Stimulated activated CD4-positive, alpha-beta T cell treated with anti-CD3 and anti-CD28 coated beads, Interleukin-12 subunit alpha, Interleukin-12 subunit beta, amount 100 ng/mL, for 4 hours (primary cell): Measurements from ENCODE around the gene OGG1.
A peak's percentile ranks its signal among the peaks of the same experiment; 100 is the strongest.

Source experiments
- DNase-seq: peaks from one replicate; pipeline ENCODE4 v3.0.0-alpha.2; 2020

OGG1 gene

GRCh38 chr3:9786825-9787669 is 37.3 kb downstream of the OGG1 start:
- no peak for DNase-seq

- no peak for DNase-seq
Observed at GRCh38 chr3:9787714-9788113, 38.0 kb downstream of the OGG1 start.

DNA sequence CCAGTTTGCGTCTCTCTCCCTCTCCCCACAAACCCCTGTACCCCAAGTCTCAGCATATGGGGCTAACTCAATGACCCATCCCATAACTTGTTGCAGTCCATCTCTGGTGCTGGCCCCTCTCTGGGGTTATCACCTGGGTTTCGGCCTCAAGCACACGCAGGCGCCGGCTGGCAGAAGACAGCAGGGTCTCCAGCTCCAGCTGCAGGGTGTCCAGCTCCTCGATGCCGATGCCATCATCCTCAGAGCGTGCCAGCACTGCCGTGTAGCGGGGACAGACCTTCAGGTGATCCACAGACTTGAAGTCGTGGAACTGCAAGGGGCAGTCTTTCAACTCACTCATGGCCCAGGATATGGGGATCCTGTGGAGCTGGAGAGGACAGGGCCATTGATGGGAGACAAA is 41.4 kb downstream of the OGG1 start:
- DNase-seq: no peak

GRCh38 chr3:9791790-9792404 is 42.1 kb downstream of the OGG1 start:
- no peak for DNase-seq

DNA sequence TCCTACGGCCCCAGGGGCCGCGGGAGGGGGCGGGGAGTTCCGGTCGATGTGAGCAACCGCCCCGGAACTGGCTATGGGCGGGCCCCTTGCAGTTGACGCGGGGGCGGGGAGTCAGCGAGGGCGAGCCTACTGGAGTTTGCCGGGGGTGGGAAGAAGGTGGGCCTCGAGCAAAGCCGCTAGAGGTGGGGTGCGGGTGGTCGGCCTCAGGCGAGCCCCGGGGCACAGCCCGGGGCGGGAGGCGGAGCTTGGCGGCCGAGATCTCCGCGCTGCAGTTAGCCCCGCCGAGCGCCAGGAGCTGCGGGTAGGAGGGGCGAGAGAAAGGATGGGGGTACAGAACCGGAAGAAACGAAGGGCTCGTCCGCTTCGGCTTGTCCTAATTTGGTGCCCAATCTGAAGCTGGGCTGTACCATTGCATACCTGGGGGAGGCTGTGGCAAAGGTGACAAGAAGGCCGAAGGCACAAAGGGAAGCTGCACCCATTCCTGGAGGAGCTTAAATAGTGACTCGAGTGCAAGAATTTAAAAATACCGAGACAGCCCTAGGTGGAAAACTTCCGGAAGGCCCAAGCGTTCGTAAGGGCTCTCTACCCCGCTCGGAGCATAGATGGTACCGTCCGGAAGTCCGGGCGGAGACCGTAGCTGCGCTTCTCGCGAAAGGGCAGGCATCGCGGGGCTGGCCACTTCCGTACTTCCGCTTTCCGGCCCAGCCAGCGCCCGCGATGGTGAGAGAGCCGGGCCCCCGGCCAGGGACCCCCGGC is 42.8 kb downstream of the OGG1 start, which contains the start of the genes ARPC4 and TADA3:
TSS of gene ARPC4 (plus strand) at position 678 of the 756 bp plus-strand sequence. CDS start at position 718, 40 bp downstream.
TSS of gene TADA3 (minus strand) at position 69 of the 756 bp plus-strand sequence. CDS start 1,007 bp downstream, outside the sequence.
- DNase-seq: peak; percentile 87

GRCh38 chr3:9793161-9793781 is 43.5 kb downstream of the OGG1 start:
- no peak for DNase-seq

GRCh38 chr3:9794400-9794799 is 44.6 kb downstream of the OGG1 start:
- DNase-seq: no peak

DNA sequence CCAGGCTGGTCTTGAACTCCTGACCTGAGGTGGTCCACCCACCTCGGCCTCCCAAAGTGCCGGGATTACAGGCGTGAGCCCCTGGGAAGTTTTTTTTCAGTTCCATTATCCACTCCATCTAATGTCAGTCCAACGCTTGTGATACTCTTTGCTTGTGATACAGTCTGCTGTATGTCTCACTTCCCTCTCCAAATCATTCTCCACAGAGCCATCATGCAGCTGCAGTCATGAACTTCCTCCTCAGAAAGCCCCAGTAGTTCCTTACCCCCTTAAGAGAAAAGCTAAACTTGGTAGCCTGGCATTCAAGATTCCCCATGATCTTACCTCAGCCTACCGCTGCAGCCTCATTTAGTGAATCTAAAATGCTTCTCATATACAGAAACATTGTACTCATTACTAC is 45.5 kb downstream of the OGG1 start:
- no peak for DNase-seq

- DNase-seq: no peak
Observed at GRCh38 chr3:9797196-9797945, 47.6 kb downstream of the OGG1 start.

DNA sequence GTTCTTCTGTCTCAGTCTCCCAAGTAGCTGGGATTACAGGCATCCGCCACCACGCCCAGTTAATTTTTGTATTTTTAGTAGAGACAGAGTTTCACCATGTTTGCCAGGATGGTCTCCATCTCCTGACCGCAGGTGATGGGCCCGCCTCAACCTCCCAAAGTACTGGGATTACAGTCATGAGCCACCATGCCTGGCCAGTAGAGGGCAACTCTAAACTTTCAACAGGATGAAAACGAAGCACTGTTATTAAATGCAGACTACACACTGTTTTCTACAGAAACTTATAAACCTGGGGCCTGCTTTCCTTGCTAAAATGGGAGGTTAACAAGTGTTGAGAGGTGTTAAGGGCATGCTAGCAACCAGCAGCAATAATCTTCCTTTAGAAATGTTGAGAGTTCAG is 50.8 kb downstream of the OGG1 start:
- DNase-seq: no peak

DNA sequence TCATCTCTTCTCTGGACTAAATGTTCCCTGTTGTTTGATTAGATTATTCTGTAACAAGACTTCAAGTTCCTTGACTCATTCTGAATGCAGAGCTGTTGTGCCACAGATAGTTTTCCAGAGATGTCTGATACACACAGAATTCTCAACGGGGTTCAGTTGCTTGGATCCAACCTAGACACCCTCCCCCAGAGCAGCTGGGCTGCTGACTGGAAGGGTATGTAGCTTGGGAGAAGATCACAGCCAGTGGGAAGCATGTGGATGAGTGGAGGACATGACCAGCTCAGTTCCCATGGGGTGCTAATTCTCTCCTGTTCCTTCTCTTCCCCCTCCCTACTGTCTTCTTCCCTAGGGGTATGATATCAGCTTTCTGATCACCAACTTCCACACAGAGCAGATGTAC is 53.7 kb downstream of the OGG1 start:
- no peak for DNase-seq

DNA sequence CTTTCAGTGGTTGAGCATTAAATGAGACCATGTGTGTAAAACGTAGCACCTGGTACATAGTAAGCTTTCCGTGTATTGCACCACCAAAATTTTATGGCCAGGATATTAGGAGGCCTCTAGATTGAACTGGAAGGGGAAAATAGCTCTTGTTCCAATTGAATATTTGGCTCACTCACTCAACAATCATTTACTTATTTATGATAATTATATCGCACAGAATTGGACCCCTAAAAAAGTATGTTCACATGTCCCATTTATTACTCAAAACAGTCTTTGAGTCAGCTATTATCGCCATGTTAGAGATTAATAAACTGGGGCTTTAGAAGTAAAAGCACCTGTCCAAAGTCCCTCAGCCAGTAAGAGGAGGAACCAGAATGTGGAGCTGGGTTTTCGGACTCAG is 55.2 kb downstream of the OGG1 start:
- DNase-seq: no peak

GRCh38 chr3:9806137-9806536 is 56.4 kb downstream of the OGG1 start:
- DNase-seq: no peak
